ENCODE results near the gene AZIN2. TPM values are rescaled to one million over a fixed set of nuclear protein-coding genes. Genes with fewer than 3 reads are reported as not detected.
"Not testable (repeated sequence)": the region's sequence is repeated elsewhere in the genome, so short reads cannot be mapped to it uniquely, and the experiment has no call there.

Gene AZIN2
- total RNA-seq, 1 donor from 2014 or later, result 0.82 TPM

- no peak for TF ChIP-seq CTCF (IDR thresholded peaks at IDR 0.05)
Measured at GRCh38 chr1:33121728-33122127, 40.8 kb downstream of the AZIN2 start.

GRCh38 chr1:33122483-33123178, 41.7 kb downstream of the AZIN2 start:
- H3K9me3 Mint-ChIP-seq, result peaks cover 4% of the 10 kb centered on the region
- ChIA-PET CTCF (no interaction called here), POLR2A (no interaction called here)
- H3K4me3 Mint-ChIP-seq, result no peak overlapping the region
- no peak for TF ChIP-seq CTCF (IDR thresholded peaks at IDR 0.05)
- H3K27me3 Mint-ChIP-seq, result peaks cover 6% of the 10 kb centered on the region
- H3K36me3 Mint-ChIP-seq (ENCODE audit: low read depth), result peaks cover 12% of the 10 kb centered on the region
- peaks cover 16% of the 10 kb centered on the region for H3K4me1 Mint-ChIP-seq
- ATAC-seq (ENCODE audit: low read depth) (no peak), DNase-seq (no peak)
- intact Hi-C loops (cut with micrococcal nuclease), result no loop called here
- H3K27ac Mint-ChIP-seq, result no peak overlapping the region

More at GRCh38 chr1:33121728-33122127, 40.8 kb downstream of the AZIN2 start:
- intact Hi-C loops (cut with micrococcal nuclease), result no loop called here
- H3K4me1 Mint-ChIP-seq, result peaks cover 7% of the 10 kb centered on the region
- ATAC-seq (ENCODE audit: low read depth) (no peak), DNase-seq (no peak)
- no peak overlapping the region for H3K4me3 Mint-ChIP-seq
- peaks cover 5% of the 10 kb centered on the region for H3K36me3 Mint-ChIP-seq (ENCODE audit: low read depth)
- POLR2A ChIA-PET, result no interaction called here
- peaks cover 6% of the 10 kb centered on the region for H3K27me3 Mint-ChIP-seq
- peaks cover 4% of the 10 kb centered on the region for H3K9me3 Mint-ChIP-seq
- H3K27ac Mint-ChIP-seq, result no peak overlapping the region
- CTCF ChIA-PET, result no interaction called here

- intact Hi-C loops (cut with micrococcal nuclease), result no loop called here
- TF ChIP-seq CTCF (IDR thresholded peaks at IDR 0.05), result no peak
- ChIA-PET POLR2A (no interaction called here), CTCF (no interaction called here)
- DNase-seq (no peak), ATAC-seq (ENCODE audit: low read depth) (no peak)
- H3K4me1 Mint-ChIP-seq, result peaks cover 18% of the 10 kb centered on the region
- no peak overlapping the region for H3K27ac Mint-ChIP-seq
- H3K27me3 Mint-ChIP-seq, result peaks cover 6% of the 10 kb centered on the region
- peaks cover 4% of the 10 kb centered on the region for H3K9me3 Mint-ChIP-seq
- peaks cover 13% of the 10 kb centered on the region for H3K36me3 Mint-ChIP-seq (ENCODE audit: low read depth)
- H3K4me3 Mint-ChIP-seq, result no peak overlapping the region
Measured at GRCh38 chr1:33123266-33123665, 42.3 kb downstream of the AZIN2 start.

- CTCF ChIA-PET; H3K4me3 Mint-ChIP-seq; H3K9me3 Mint-ChIP-seq; H3K27ac Mint-ChIP-seq; ATAC-seq (ENCODE audit: low read depth); DNase-seq; POLR2A ChIA-PET; intact Hi-C loops (cut with micrococcal nuclease); H3K27me3 Mint-ChIP-seq: not testable (repeated sequence)
- Mint-ChIP-seq H3K36me3 (ENCODE audit: low read depth) (peaks cover 13% of the 10 kb centered on the region), H3K4me1 (peaks cover 25% of the 10 kb centered on the region)
Measured at GRCh38 chr1:33124647-33125046, 43.7 kb downstream of the AZIN2 start.

GRCh38 chr1:33126411-33127000, 45.6 kb downstream of the AZIN2 start:
- intact Hi-C loops (cut with micrococcal nuclease), result no loop called here
- peaks cover 25% of the 10 kb centered on the region for H3K4me1 Mint-ChIP-seq
- POLR2A ChIA-PET, result interaction anchor here (0.6 to 3.4 kb wide), 17 partner anchors 30 to 1112 kb away, joined by 3 to 54 read pairs (median 7); partner anchors contain the start of genes AZIN2, RBBP4, RNF19B and S100PBP
- peaks cover 4% of the 10 kb centered on the region for H3K9me3 Mint-ChIP-seq
- CTCF ChIA-PET, result interaction anchor here (1.0 to 1.6 kb wide), 7 partner anchors 10 to 171 kb away, joined by 3 to 9 read pairs (median 4); partner anchors contain the start of genes RNF19B and TRIM62
- ATAC-seq (ENCODE audit: low read depth) (no peak), DNase-seq (no peak)
- peaks cover 13% of the 10 kb centered on the region for H3K36me3 Mint-ChIP-seq (ENCODE audit: low read depth)
- no peak for TF ChIP-seq CTCF (IDR thresholded peaks at IDR 0.05)
- peak overlapping the region; percentile 92 for H3K27ac Mint-ChIP-seq
- H3K27me3 Mint-ChIP-seq, result no peaks in the 10 kb centered on the region
- H3K4me3 Mint-ChIP-seq, result peak overlapping the region; percentile 93

Data from activated B cell treated with CpG ODN at 0.5 μM for 24 hours (primary cell).